Ovary (tissue), 9 donors: Measurements from ENCODE around the gene DOCK2. TPM values are rescaled to one million over a fixed set of nuclear protein-coding genes. Genes with fewer than 3 reads are reported as not detected.

ENCODE experiments used
- DNase-seq, 5 donors: peaks; one replicate each; pipeline ENCODE4 v3.0.0-alpha.2; 2019 to 2020
- H3K27ac ChIP-seq, 2 donors: fragments of 200-600 bp; one replicate each; pipeline versions ENCODE4 v1.5.1 to v1.8.0; 2019 to 2022
- H3K27me3 ChIP-seq: fragments of 200-600 bp; one replicate; pipeline ENCODE4 v1.8.0; 2022
- H3K36me3 ChIP-seq: fragments of 200-600 bp; sonication (generic); one replicate; pipeline ENCODE4 v1.5.1; 2019
- H3K4me1 ChIP-seq: one replicate; pipeline ENCODE4 v1.8.1; 2013; ENCODE audit warnings: mild to moderate bottlenecking, moderate library complexity; ENCODE audit not compliant: insufficient read depth
- H3K4me3 ChIP-seq: fragments of 200-600 bp; sonication (generic); one replicate; pipeline ENCODE4 v1.5.1; 2017
- H3K9me3 ChIP-seq, 2 donors: fragments of 200-600 bp in 1 of 2; sonication (generic) in 1 of 2; one replicate each; pipeline versions ENCODE4 v1.5.1 to v1.8.1; 2013 to 2019; ENCODE audit warnings: mild to moderate bottlenecking in 1 of 2, moderate library complexity in 1 of 2
- CTCF ChIP-seq, 3 donors: fragments of 450-650 bp in 2 of 3; fragments of 200-600 bp in 1 of 3; IDR thresholded peaks; one replicate each; pipeline versions ENCODE4 v1.5.1 to v1.8.0; 2016 to 2022; ENCODE audit warnings: antibody characterized with exemption in 3 of 3, mild to moderate bottlenecking in 1 of 3
- EP300 ChIP-seq: sonication (generic); formaldehyde crosslinking; IDR thresholded peaks from one replicate; pipeline ENCODE4 v1.6.1; 2017; ENCODE audit warnings: antibody characterized with exemption
- POLR2A ChIP-seq: fragments of 450-650 bp; IDR thresholded peaks from one replicate; pipeline ENCODE4 v1.6.1; 2017; ENCODE audit warnings: antibody characterized with exemption, mild to moderate bottlenecking, moderate library complexity
- WGBS, 3 donors: extraction: QIAGEN DNeasy Blood & Tissue Kit in 1 of 3; methylation state at CpG; one replicate each; pipeline versions ENCODE4 v1.1.5 to v1.1.7; 2013 to 2017; 5-methylcytosine and 5-hydroxymethylcytosine counted together
- intact Hi-C, 4 donors: fragments of 100-400 bp; cut with DNase I; formaldehyde crosslinking; loops; one replicate each; pipeline versions ENCODE4 v1.11.0 to v1.15.1; 2022 to 2023
- polyA plus RNA-seq, 2 donors: library from polyadenylated mRNA; stranded (reverse); fragments of 200-250 nt in 1 of 2; fragments of 350-450 nt in 1 of 2; fragmentation: Illumina TruSeq in 1 of 2; extraction: RNeasy Lipid Tissue Mini Kit (QIAGEN cat#74804) in 1 of 2; gene quantifications; one replicate each; pipeline ENCODE4 v1.2.3, GENCODE V29; 2013 to 2014
- total RNA-seq, 7 donors: library from RNA; depleted of rRNA in 2 of 7; stranded (reverse); fragments of >200 nt in 2 of 7; fragmentation: NEBNext Ultra II Directional in 3 of 7; extraction: Animal tissue kit (Norgen Biotek cat#: 25700) in 3 of 7; gene quantifications; one replicate each; pipeline versions ENCODE4 v1.1.0 to v1.2.4, GENCODE V29; 2016 to 2023
- donor health status: DM: no; HTN: no; CAD: no; lungs with moderate emphysema.
- donor health status: DM: no; HTN: no; CAD: no.
- donor health status: Bipolar disorder and iron deficiency.
- donor health status: DM: yes; HTN: yes; CAD: no.
- donor health status: DM: no; HTN: no; CAD: no.
- donor health status: DM: yes; HTN: yes; CAD: no.

Gene DOCK2
- total and polyA plus RNA-seq, 9 donors = 1.3 to 10.2 (median 5.4) TPM

GRCh38 chr5:170104299-170104698 is 467.2 kb downstream of the DOCK2 start:
- Histone ChIP-seq H3K36me3 (no peaks in the 10 kb centered on the region), H3K4me3 (no peak overlapping the region), H3K27ac (no peak overlapping the region), H3K4me1 (peaks cover 1% of the 10 kb centered on the region), H3K9me3 (no peaks in the 10 kb centered on the region), H3K27me3 (no peaks in the 10 kb centered on the region)
- DNase-seq = no peak
- intact Hi-C loops = no loop called here
- WGBS, 3 donors = 66 to 84% (median 73%) methylated on average over 6 of the region's 6 CpGs
- TF ChIP-seq CTCF (IDR thresholded peaks at IDR 0.05) = no peak
- no peak for TF ChIP-seq EP300
- TF ChIP-seq POLR2A = no peak

- H3K4me1 ChIP-seq = peaks cover 1% of the 10 kb centered on the region
- H3K27ac ChIP-seq = no peak overlapping the region
- TF ChIP-seq POLR2A (no peak), CTCF (IDR thresholded peaks at IDR 0.05) (no peak)
- no peaks in the 10 kb centered on the region for H3K9me3 ChIP-seq
- no peaks in the 10 kb centered on the region for H3K36me3 ChIP-seq
- no peak for DNase-seq
- H3K4me3 ChIP-seq = no peak overlapping the region
- 89 to 90% (median 90%) methylated on average over 26 of the region's 26 CpGs for WGBS, 3 donors
- H3K27me3 ChIP-seq = no peaks in the 10 kb centered on the region
- intact Hi-C loops = no loop called here
Observed at GRCh38 chr5:170104710-170105109, 467.6 kb downstream of the DOCK2 start.

GRCh38 chr5:170105642-170106611 is 468.9 kb downstream of the DOCK2 start, which contains the start of gene FOXI1:
FOXI1 (plus strand) TSS chr5:170105897; CDS start chr5:170105958, 61 bp downstream.
- WGBS, 3 donors = 82 to 86% (median 83%) methylated on average over 50 to 53 of the region's 53 CpGs
- Histone ChIP-seq H3K27me3 (no peaks in the 10 kb centered on the region), H3K4me1 (no peaks in the 10 kb centered on the region), H3K27ac (no peak within 1 kb of the TSS), H3K4me3 (no peak within 1 kb of the TSS), H3K9me3 (no peaks in the 10 kb centered on the region), H3K36me3 (no peaks in the 10 kb centered on the region)
- intact Hi-C loops = no loop called here
- DNase-seq = no peak
- TF ChIP-seq EP300 = no peak
- no peak for TF ChIP-seq CTCF (IDR thresholded peaks at IDR 0.05)
- no peak for TF ChIP-seq POLR2A

GRCh38 chr5:170107674-170108073 is 470.6 kb downstream of the DOCK2 start:
- intact Hi-C loops = no loop called here
- no peak overlapping the region for H3K4me3 ChIP-seq
- no peak for DNase-seq
- no peaks in the 10 kb centered on the region for H3K4me1 ChIP-seq
- H3K9me3 ChIP-seq = no peaks in the 10 kb centered on the region
- no peaks in the 10 kb centered on the region for H3K27me3 ChIP-seq
- no peaks in the 10 kb centered on the region for H3K36me3 ChIP-seq
- no peak for TF ChIP-seq POLR2A
- TF ChIP-seq EP300 = no peak
- TF ChIP-seq CTCF (IDR thresholded peaks at IDR 0.05) = no peak
- 80 to 89% (median 89%) methylated on average over 2 of the region's 2 CpGs for WGBS, 3 donors
- no peak overlapping the region for H3K27ac ChIP-seq
